Heart right ventricle (tissue), 16 donors: ENCODE results near the gene GADD45GIP1. TPM values are rescaled to one million over a fixed set of nuclear protein-coding genes. Genes with fewer than 3 reads are reported as not detected.
"Not testable (repeated sequence)": the region's sequence is repeated elsewhere in the genome, so short reads cannot be mapped to it uniquely, and the experiment has no call there.

Source experiments
- ATAC-seq, 8 donors: fragments of 200-7000 bp; cut with Tn5 transposase; one replicate each; pipeline ENCODE4 v1.9.1; 2020; ENCODE audit warnings: mild to moderate bottlenecking in 8 of 8, moderate library complexity in 8 of 8, moderate number of reproducible peaks in 1 of 8
- DNase-seq, 2 donors: peaks; one replicate each; pipeline ENCODE4 v3.0.0-alpha.2; 2020
- H3K27ac ChIP-seq, 10 donors: fragments of 200-600 bp; sonication (generic) in 2 of 10; one replicate each; pipeline versions ENCODE4 v1.5.0 to v1.8.0; 2020 to 2022; ENCODE audit warnings: mild to moderate bottlenecking in 3 of 10
- H3K27me3 ChIP-seq, 7 donors: fragments of 200-600 bp; one replicate each; pipeline ENCODE4 v1.8.0; 2021 to 2022; ENCODE audit warnings: mild to moderate bottlenecking in 2 of 7
- H3K36me3 ChIP-seq, 9 donors: fragments of 200-600 bp; sonication (generic) in 1 of 9; one replicate each; pipeline versions ENCODE4 v1.5.0 to v1.8.0; 2020 to 2022; ENCODE audit warnings: mild to moderate bottlenecking in 2 of 9
- H3K4me1 ChIP-seq, 9 donors: fragments of 200-600 bp; sonication (generic) in 1 of 9; one replicate each; pipeline versions ENCODE4 v1.5.0 to v1.8.0; 2020 to 2022; ENCODE audit warnings: mild to moderate bottlenecking in 4 of 9
- H3K4me3 ChIP-seq, 10 donors: fragments of 200-600 bp; sonication (generic) in 2 of 10; one replicate each; pipeline versions ENCODE4 v1.5.0 to v1.8.0; 2020 to 2022; ENCODE audit warnings: mild to moderate bottlenecking in 7 of 10, moderate library complexity in 2 of 10
- H3K9me3 ChIP-seq, 11 donors: fragments of 200-600 bp in 10 of 11; sonication (generic) in 2 of 11; one replicate each; pipeline versions ENCODE4 v1.5.0 to v1.8.0; 2013 to 2022; ENCODE audit warnings: mild to moderate bottlenecking in 2 of 11, control low read depth in 1 of 11, moderate library complexity in 1 of 11
- WGBS, 2 donors: extraction: QIAGEN DNeasy Blood & Tissue Kit; methylation state at CpG; one replicate each; pipeline ENCODE4 v1.1.7; 2013; ENCODE audit warnings: inconsistent platforms in 1 of 2; 5-methylcytosine and 5-hydroxymethylcytosine counted together
- intact Hi-C, 10 donors: fragments of 100-400 bp; cut with DNase I; formaldehyde crosslinking; loops; one replicate each; pipeline versions ENCODE4 v1.11.1 to v1.14.2; 2022
- polyA plus RNA-seq, 2 donors: library from polyadenylated mRNA; stranded (reverse); fragments of 200-250 nt; gene quantifications; one replicate each; pipeline ENCODE4 v1.2.3, GENCODE V29; 2013
- total RNA-seq, 10 donors: library from RNA; stranded (reverse); fragmentation: NEBNext Ultra II Directional in 3 of 10; extraction: Animal tissue kit (Norgen Biotek cat#: 25700) in 3 of 10; gene quantifications; one replicate each; pipeline versions ENCODE4 v1.2.1 to v1.2.4, GENCODE V29; 2021 to 2023
- TF ChIP-seq, protein P1 (sequence below), 9 donors: fragments of 200-600 bp; sonication (generic) in 2 of 9; IDR thresholded peaks; one replicate each; pipeline versions ENCODE4 v1.5.0 to v1.8.0; 2021 to 2022; ENCODE audit warnings: antibody characterized with exemption in 9 of 9, mild to moderate bottlenecking in 5 of 9, moderate library complexity in 1 of 9
- donor health status: Arrhythmogenic right ventricular cardiomyopathy.
- donor health status: ischemic (EF 13 %, LVEDD 7.1; RV severe dilation, severe dysfunction).
- donor health status: healthy with polysubstance abuse.
- donor health status: DM: no; HTN: yes; CAD: no.
- donor health status: DM: no; HTN: no; CAD: no.
- donor health status: ischemic (EF 25% LVEDD 6.9; RV normal size, moderate dysfunction).
- donor health status: ischemic (EF 25% LVEDD 5.7; RV mildly dilated, moderate dysfunction).
- donor health status: healthy.
- donor health status: DM: yes; HTN: yes; CAD: no.
- donor health status: Ischemic cardiomyopathy.
- donor health status: ischemic (EF 35%, LVEDD 5.7; RV mildly dilated, moderate dysfunction).
- donor health status: nonischemic (EF 11% LVEDD 7.7; RV severe dilation, severe dysfunction).
- donor health status: DM: yes; HTN: yes; CAD: no.
- donor health status: PGD.
- donor health status: ischemic (EF 29% LVEDD 5.4; RV normal size, mild dysfunction).
- donor health status: nonischemic (EF 23%, LVEDD 6.1; RV moderate dilation, normal function).

GADD45GIP1 gene
- total and polyA plus RNA-seq, 12 donors, result 18.4 to 237 (median 22.1) TPM

- ATAC-seq (no peak), DNase-seq (no peak)
- peak overlapping the region in 9 of 10 donors; percentile 17 to 47 (median 38) for H3K4me3 ChIP-seq
- no peaks in the 10 kb centered on the region for H3K36me3 ChIP-seq
- H3K27ac ChIP-seq, result peak overlapping the region in 3 of 10 donors; percentile 0 to 44 (median 31)
- intact Hi-C loops, result loop anchor here in 8 of 10 donors (1.0 to 10.0 kb wide), 8 partner anchors 49 to 110 kb away; no protein-coding TSS in a partner anchor
- no peaks in the 10 kb centered on the region for H3K9me3 ChIP-seq
- no peaks in the 10 kb centered on the region for H3K27me3 ChIP-seq
- 51 to 59% methylated on average over 10 of the region's 10 CpGs for WGBS, 2 donors
- peaks cover 3 to 29% (median 25%) of the 10 kb centered on the region in 9 donors for H3K4me1 ChIP-seq
- TF ChIP-seq, protein P1, sequence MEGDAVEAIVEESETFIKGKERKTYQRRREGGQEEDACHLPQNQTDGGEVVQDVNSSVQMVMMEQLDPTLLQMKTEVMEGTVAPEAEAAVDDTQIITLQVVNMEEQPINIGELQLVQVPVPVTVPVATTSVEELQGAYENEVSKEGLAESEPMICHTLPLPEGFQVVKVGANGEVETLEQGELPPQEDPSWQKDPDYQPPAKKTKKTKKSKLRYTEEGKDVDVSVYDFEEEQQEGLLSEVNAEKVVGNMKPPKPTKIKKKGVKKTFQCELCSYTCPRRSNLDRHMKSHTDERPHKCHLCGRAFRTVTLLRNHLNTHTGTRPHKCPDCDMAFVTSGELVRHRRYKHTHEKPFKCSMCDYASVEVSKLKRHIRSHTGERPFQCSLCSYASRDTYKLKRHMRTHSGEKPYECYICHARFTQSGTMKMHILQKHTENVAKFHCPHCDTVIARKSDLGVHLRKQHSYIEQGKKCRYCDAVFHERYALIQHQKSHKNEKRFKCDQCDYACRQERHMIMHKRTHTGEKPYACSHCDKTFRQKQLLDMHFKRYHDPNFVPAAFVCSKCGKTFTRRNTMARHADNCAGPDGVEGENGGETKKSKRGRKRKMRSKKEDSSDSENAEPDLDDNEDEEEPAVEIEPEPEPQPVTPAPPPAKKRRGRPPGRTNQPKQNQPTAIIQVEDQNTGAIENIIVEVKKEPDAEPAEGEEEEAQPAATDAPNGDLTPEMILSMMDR (IDR thresholded peaks at IDR 0.05), result no peak
These were observed 26.1 kb upstream of the GADD45GIP1 start for GRCh38 chr19:12983091-12983490.

- Histone ChIP-seq H3K9me3 (no peaks in the 10 kb centered on the region), H3K4me1 (peaks cover 3 to 33% (median 26%) of the 10 kb centered on the region in 9 donors), H3K36me3 (no peaks in the 10 kb centered on the region), H3K27me3 (no peaks in the 10 kb centered on the region), H3K27ac (no peak overlapping the region), H3K4me3 (no peak overlapping the region)
- ATAC-seq, result no peak
- no peak for DNase-seq
- TF ChIP-seq, protein P1 (IDR thresholded peaks at IDR 0.05), result no peak
- intact Hi-C loops, result loop anchor here in 8 of 10 donors (1.0 to 10.0 kb wide), 8 partner anchors 50 to 110 kb away; no protein-coding TSS in a partner anchor
- 85 to 90% methylated on average over 6 of the region's 6 CpGs for WGBS, 2 donors
These were observed 25.6 kb upstream of the GADD45GIP1 start for GRCh38 chr19:12982648-12983047.

- Histone ChIP-seq H3K36me3 (no peaks in the 10 kb centered on the region), H3K4me3 (no peak overlapping the region), H3K4me1 (peaks cover 3 to 34% (median 21%) of the 10 kb centered on the region in 9 donors), H3K27ac (no peak overlapping the region), H3K27me3 (no peaks in the 10 kb centered on the region), H3K9me3 (no peaks in the 10 kb centered on the region)
- 96 to 97% methylated on average over 3 of the region's 3 CpGs for WGBS, 2 donors
- TF ChIP-seq, protein P1 (IDR thresholded peaks at IDR 0.05), result no peak
- DNase-seq (no peak), ATAC-seq (no peak)
- intact Hi-C loops, result loop anchor here (2.0 to 10.0 kb wide), 18 partner anchors 52 to 745 kb away; partner anchors contain the start of genes IER2 (in 1 of the 10) and STX10 (in 1 of the 10)
These were observed 23.0 kb upstream of the GADD45GIP1 start for GRCh38 chr19:12979974-12980373.

DNA sequence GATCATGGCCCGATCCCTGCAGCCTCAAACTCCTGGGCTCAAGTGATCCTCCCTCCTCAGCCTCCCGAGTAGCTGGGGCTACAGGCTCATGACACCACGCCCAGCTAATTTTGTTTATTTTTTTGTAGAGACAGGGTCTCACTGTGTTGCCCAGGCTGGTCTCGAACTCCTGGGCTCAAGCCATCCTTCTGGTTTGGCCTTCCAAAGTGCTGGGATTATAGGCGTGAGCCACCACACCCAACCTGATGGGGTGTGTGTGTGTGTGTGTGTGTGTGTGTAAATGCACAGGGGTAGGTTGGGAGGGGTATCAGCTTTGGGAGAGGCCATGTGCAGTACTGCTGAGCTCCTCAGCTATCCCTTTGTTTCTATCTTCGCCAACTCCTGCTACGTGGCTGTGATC, 19.1 kb upstream of the GADD45GIP1 start:
- H3K27me3 ChIP-seq, ATAC-seq, H3K36me3 ChIP-seq, DNase-seq, H3K27ac ChIP-seq, H3K9me3 ChIP-seq, H3K4me3 ChIP-seq: not testable (repeated sequence)
- H3K4me1 ChIP-seq, result peaks cover 0 to 21% (median 7%) of the 10 kb centered on the region in 9 donors
- intact Hi-C loops, result loop anchor here (5.0 to 10.0 kb wide), 10 partner anchors 116 to 749 kb away; no protein-coding TSS in a partner anchor
- WGBS, 2 donors, result 85 to 91% methylated on average over 7 of the region's 7 CpGs

- ATAC-seq, result peak in 3 of 8 donors; percentile 7 to 15 (median 8)
- DNase-seq, result no peak
- H3K27me3 ChIP-seq, result no peaks in the 10 kb centered on the region
- peak overlapping the region in 1 of 10 donors; percentile 9 for H3K27ac ChIP-seq
- H3K4me3 ChIP-seq, result no peak overlapping the region
- 54 to 57% methylated on average over 17 of the region's 17 CpGs for WGBS, 2 donors
- no peaks in the 10 kb centered on the region for H3K9me3 ChIP-seq
- H3K36me3 ChIP-seq, result no peaks in the 10 kb centered on the region
- H3K4me1 ChIP-seq, result peaks cover 0 to 22% (median 7%) of the 10 kb centered on the region in 9 donors
- TF ChIP-seq, protein P1 (IDR thresholded peaks at IDR 0.05), result no peak
- intact Hi-C loops, result loop anchor here (2.0 to 10.0 kb wide), 11 partner anchors 117 to 750 kb away; no protein-coding TSS in a partner anchor
These were observed 18.3 kb upstream of the GADD45GIP1 start for GRCh38 chr19:12975221-12975741.
